ENCODE measurements around the gene NAPB.

The NAPB gene

GRCh38 chr20:23438661-23439060, 17.4 kb upstream of the NAPB start:
- in situ Hi-C loops (cut with MboI; ENCODE audit: low sequenced_read_pairs) = no loop called here

- in situ Hi-C loops (cut with MboI; ENCODE audit: low sequenced_read_pairs) = no loop called here
These were observed 16.0 kb upstream of the NAPB start for GRCh38 chr20:23437126-23437899.

GRCh38 chr20:23436681-23437080, 15.4 kb upstream of the NAPB start:
- in situ Hi-C loops (cut with MboI; ENCODE audit: low sequenced_read_pairs) = no loop called here

DNA sequence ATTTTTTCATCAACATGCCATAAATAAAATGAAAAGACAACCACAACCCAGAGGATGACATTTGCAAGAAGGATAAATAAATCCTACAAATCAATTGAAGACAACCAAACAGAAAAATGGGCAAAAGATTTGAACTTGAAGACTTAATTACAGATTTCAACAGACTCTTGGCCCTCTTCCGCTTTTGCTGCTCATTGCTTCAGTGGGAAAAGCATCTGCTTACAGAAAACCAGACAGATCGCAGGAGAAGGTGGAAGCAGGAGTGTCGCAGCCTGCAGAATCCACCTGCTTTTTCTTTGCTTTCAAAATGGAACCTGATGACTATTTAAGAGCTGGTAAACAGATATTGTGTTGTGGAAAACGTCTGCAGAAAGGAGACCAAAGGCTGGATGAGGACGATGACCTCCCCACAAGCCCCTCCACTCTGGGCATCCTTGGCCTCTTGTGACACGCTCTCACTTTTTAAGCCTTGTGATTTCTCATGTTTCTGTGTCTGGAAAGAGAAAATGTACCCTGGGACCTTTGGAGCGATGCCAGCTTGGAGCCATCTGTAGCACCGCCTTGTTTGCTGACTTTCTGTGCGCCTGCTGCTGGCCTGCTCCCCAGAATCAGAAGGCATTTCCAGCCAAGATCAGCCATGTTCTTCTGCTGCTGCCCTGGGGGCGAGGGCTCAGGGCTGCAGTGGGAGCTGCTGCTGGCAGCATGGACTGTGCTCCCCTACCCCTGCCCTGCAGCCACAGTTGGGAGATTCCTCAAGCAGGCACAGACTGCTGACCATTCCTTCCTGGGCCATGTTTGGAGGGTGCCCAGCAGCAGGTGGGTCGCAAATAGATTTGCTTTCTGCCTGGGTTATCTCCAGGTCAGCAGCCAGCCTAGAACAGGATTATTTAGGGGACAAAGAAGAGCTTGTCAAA, 14.6 kb upstream of the NAPB start:
- in situ Hi-C loops (cut with MboI; ENCODE audit: low sequenced_read_pairs) = no loop called here

GRCh38 chr20:23434521-23435313, 13.4 kb upstream of the NAPB start:
- in situ Hi-C loops (cut with MboI; ENCODE audit: low sequenced_read_pairs) = no loop called here

DNA sequence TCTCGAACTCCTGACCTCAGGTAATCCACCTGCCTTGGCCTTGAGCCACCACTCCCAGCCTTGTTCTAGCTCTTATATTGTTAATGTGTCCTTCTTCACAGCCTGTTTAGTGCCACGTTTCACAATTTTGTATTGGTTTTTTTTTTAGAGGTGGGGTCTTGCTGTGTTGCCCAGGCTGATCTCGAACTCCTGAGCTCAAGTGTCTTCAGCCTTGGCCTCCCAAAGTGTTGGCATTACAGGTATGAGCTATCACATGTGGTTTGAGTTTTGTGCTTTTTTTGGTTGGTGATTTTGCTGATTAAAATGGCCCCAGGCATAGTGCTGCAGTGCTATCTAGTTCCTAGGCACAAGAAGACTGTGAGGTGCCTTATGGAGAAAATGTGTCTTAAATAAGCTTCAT, 12.3 kb upstream of the NAPB start:
- in situ Hi-C loops (cut with MboI; ENCODE audit: low sequenced_read_pairs) = no loop called here

DNA sequence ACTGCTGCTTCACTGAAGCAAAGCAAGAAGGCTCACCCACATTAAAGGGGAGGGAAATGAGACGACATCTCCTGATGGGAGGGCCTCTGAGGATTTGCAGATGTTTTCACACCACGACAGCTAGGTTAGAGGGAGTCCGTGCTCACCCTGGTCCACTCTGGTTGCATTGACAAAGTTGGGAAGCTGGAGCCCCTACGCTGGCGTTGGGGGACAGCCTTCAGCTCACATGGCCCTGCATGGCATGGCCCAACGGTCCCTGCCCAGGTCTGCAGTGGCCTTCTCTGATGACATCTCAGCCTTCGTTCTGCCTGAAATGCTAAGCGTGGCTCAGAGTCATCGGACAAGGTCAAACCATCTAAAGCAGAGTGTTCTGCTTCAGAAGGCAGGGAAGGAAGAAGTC, 3.8 kb upstream of the NAPB start:
- in situ Hi-C loops (cut with MboI; ENCODE audit: low sequenced_read_pairs) = no loop called here

DNA sequence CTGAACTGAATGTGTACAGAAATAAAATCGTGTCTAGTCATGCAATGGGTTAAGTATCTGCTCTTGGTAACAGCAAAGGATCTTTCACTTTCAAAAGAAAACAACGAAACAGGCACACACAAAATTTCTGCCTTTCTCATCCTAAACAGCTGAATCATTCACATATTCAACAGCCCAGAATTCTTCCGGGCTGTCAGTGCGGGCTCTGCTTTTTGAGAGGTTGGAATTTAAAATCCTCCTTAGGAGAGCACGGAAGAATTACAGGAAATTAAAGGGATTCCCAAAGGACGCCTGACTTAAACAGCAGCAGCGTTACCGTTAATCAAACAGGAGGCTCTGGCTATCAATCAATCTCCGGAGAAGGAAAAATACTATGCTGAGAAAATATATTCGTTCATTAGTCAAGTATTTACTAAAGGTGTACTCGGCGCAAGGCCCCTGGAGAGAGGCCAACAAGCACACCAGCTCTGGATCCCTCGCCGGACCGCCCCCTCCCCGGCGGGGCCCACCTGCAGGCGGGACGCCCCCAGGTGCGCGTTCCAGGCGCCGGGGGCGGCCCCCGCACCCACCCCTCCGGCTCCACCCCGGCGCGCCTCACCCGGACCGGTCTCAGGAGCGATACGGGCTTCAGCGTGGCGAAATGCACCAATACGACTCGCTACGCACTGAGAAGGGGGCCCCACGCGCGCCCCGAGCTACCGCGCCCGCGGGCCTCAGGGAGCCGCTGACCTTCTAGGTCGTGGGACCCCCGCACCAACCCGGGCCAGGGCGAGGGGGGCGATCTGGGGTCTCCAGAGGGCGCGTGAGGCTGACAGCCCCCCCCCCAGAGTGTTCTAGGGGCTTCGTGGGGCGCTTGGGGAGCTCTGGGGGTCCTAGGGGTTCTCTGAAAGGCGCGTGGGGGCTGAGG, 1.0 kb downstream of the NAPB start:
- in situ Hi-C loops (cut with MboI; ENCODE audit: low sequenced_read_pairs) = no loop called here

DNA sequence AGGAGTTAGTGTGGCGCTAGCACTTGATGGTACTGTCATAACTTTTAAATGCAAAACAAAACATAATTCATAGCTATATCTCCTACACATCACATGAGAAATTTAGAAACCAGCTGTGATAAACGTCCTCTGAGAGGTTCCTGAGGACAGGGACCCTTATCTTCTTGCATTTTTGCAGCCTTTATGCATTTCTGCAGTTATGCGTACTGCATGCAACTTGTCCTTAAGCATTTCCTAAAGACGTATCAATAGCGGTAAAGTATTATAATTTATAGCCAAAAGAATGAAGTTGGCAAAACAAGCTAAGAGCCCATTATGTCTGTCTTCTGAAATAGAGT, 1.7 kb downstream of the NAPB start:
- in situ Hi-C loops (cut with MboI; ENCODE audit: low sequenced_read_pairs) = no loop called here

DNA sequence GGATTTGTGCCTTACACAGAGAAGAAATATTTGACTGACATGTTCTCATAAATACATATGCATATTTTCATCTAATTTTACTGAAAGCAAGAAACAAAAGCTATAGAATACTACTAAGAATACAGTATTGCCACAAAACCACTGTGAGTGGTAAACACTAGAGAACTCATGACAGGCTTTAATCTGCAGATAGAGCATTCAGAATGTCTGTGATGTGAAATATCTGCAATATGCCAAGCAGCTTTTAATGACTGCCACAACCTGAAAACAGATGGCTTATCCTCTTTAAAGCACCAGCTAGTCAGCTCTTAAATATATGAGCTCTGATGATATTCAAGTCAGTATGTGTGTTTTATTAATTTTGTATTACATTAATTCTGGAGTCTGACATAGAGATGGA, 3.4 kb downstream of the NAPB start:
- in situ Hi-C loops (cut with MboI; ENCODE audit: low sequenced_read_pairs) = no loop called here

GRCh38 chr20:23415959-23416583, 5.2 kb downstream of the NAPB start:
- in situ Hi-C loops (cut with MboI; ENCODE audit: low sequenced_read_pairs) = no loop called here

GRCh38 chr20:23415555-23415954, 5.7 kb downstream of the NAPB start:
- in situ Hi-C loops (cut with MboI; ENCODE audit: low sequenced_read_pairs) = no loop called here

DNA sequence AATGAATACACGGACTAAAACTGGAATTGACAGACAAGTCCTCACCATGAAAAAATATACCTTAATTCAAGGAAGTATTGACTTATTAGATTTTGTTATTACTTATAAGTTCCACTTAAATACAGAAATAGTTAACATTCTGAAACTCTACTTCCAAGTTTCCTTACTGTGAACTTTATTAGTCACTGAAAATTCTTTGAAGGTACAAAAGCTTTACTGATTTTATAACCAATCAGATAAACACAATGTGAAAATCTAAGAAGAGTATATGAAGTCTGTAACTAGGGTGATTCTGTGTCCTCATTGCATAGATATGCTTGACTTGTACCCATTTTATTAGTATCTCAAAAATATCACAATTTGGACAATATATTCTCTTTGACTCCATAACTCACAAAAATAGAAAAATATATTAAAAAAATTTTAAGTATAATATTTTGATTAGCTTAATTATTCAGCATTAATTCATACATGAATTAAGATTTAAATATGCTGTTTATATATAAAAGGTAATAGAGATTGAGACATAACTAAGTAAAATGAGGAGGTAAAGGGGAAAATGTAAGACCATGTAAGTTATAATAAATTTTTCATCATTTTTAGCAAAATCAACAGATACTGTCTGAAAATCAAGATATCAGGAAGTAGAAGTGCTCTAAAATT, 6.6 kb downstream of the NAPB start:
- in situ Hi-C loops (cut with MboI; ENCODE audit: low sequenced_read_pairs) = no loop called here

DNA sequence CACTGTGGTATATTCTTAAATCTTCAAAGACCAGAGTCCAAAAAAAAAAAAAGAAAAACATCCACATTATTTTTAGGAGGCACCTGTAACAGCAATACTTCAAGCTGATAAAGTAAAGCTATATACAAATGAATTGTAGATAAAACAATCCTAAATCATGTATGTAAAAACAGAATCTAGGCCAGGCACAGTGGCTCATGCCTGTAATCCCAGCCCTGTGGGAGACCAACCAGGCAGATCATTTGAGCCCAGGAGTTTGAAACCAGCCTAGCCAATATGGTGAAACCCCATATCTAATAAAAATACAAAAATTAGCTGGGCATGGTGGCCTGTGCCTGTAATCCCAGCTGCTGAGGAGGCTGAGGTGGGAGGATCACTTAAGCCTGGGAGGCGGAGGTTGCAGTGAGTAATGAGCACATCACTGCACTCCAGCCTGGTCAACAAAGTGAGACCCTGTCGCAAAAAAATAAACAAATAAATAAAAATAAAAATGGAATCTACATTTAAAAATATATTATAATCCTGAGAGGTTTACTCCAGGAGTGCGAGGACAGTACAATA, 7.3 kb downstream of the NAPB start:
- in situ Hi-C loops (cut with MboI; ENCODE audit: low sequenced_read_pairs) = no loop called here

- in situ Hi-C loops (cut with MboI; ENCODE audit: low sequenced_read_pairs) = no loop called here
These were observed 9.3 kb downstream of the NAPB start for GRCh38 chr20:23412026-23412425.

GRCh38 chr20:23410916-23411695, 10.2 kb downstream of the NAPB start:
- in situ Hi-C loops (cut with MboI; ENCODE audit: low sequenced_read_pairs) = no loop called here

GRCh38 chr20:23409800-23410199, 11.5 kb downstream of the NAPB start:
- in situ Hi-C loops (cut with MboI; ENCODE audit: low sequenced_read_pairs) = no loop called here

GRCh38 chr20:23408957-23409356, 12.3 kb downstream of the NAPB start:
- in situ Hi-C loops (cut with MboI; ENCODE audit: low sequenced_read_pairs) = no loop called here
